D721Med (cell line): Measurements from ENCODE around the gene KRT86.

Source experiments
- DNase-seq: peaks from one replicate; pipeline ENCODE4 v3.0.0; 2011; ENCODE audit warnings: low spot score; ENCODE audit not compliant: insufficient read length
- FAIRE-seq: peaks from 2 replicates; lab custom pipeline; 2011; peaks lifted over from hg19 to GRCh38; lab: Jason Lieb, UNC
- CTCF ChIP-seq: IDR thresholded peaks from 2 replicates; pipeline ENCODE4 v1.5.1; 2012; ENCODE audit warnings: mild to moderate bottlenecking, control low read depth; ENCODE audit not compliant: insufficient read depth; ENCODE audit errors: missing control alignments

The KRT86 gene

GRCh38 chr12:52347551-52348510 is 73.4 kb downstream of the KRT86 start:
- no peak for FAIRE-seq
- no peak for TF ChIP-seq CTCF
- DNase-seq: no peak

- no peak for TF ChIP-seq CTCF
- FAIRE-seq: no peak
- no peak for DNase-seq
Observed at GRCh38 chr12:52349196-52349595, 74.8 kb downstream of the KRT86 start.

- no peak for FAIRE-seq
- no peak for TF ChIP-seq CTCF
- DNase-seq: no peak
Observed at GRCh38 chr12:52350021-52350620, 75.7 kb downstream of the KRT86 start.

- no peak for FAIRE-seq
- no peak for TF ChIP-seq CTCF
- DNase-seq: no peak
Observed at GRCh38 chr12:52350786-52351185, 76.3 kb downstream of the KRT86 start.

GRCh38 chr12:52351196-52352059 is 77.0 kb downstream of the KRT86 start:
- DNase-seq (no peak), FAIRE-seq (no peak)
- TF ChIP-seq CTCF: no peak

GRCh38 chr12:52352951-52353350 is 78.5 kb downstream of the KRT86 start:
- no peak for DNase-seq
- TF ChIP-seq CTCF: no peak
- no peak for FAIRE-seq
